Activated T-cell treated with anti-CD3 and anti-CD28 coated beads, Interleukin-2, amount 50 U/mL, for 24 hours (primary cell): ENCODE data around the gene EPB41.
A peak's percentile ranks its signal among the peaks of the same experiment; 100 is the strongest.

Source experiments
- DNase-seq: peaks from one replicate; pipeline ENCODE4 v3.0.0-alpha.2; 2020
- H3K27ac Mint-ChIP-seq: 2 replicates; pipeline ENCODE4 v1.8.0; 2020; ENCODE audit warnings: mild to moderate bottlenecking, mixed read lengths
- H3K27me3 Mint-ChIP-seq: 2 replicates; pipeline ENCODE4 v1.8.0; 2020; ENCODE audit warnings: mixed read lengths
- H3K36me3 Mint-ChIP-seq: 2 replicates; pipeline ENCODE4 v1.8.0; 2020; ENCODE audit warnings: low read depth, mixed read lengths
- H3K4me1 Mint-ChIP-seq: 2 replicates; pipeline ENCODE4 v1.8.0; 2020; ENCODE audit warnings: low read depth, mixed read lengths
- H3K4me3 Mint-ChIP-seq: 2 replicates; pipeline ENCODE4 v1.8.0; 2020; ENCODE audit warnings: mild to moderate bottlenecking, moderate library complexity, mixed read lengths
- H3K9me3 Mint-ChIP-seq: 2 replicates; pipeline ENCODE4 v1.8.0; 2020; ENCODE audit warnings: mixed read lengths

Gene EPB41

DNA sequence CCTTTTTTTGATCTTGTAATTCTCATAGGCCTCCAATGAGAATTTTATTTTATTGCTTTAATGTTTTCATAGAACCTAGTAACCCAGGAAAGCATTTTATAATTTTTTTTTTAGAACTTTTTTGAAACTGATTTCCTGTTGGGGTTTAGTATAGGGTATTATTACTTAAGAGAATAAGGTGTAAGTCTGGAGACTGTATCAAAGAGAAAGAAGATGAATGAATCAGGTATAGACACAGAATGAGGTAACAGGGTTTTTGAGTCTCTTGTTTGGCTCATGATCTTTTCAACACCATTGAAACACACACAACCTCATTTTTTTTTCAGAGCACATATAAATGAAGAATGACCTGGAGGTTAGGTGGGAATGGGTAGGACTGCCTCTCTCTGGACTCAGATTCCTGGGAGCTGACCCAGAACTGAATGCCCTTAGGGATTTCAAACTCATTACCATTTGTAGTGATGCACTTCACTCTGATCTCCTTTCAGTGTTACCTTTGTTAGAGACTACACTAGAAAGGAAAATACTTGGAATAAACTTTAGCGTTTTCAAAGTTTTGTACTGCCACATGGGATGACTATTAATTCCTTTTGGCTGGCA lies 51.0 kb downstream of the EPB41 start:
- Mint-ChIP-seq H3K27ac (peak overlapping the region; percentile 66), H3K9me3 (no peaks in the 10 kb centered on the region), H3K36me3 (peaks cover 16% of the 10 kb centered on the region), H3K4me3 (no peak overlapping the region), H3K4me1 (peaks cover 63% of the 10 kb centered on the region), H3K27me3 (no peaks in the 10 kb centered on the region)
- no peak for DNase-seq

DNA sequence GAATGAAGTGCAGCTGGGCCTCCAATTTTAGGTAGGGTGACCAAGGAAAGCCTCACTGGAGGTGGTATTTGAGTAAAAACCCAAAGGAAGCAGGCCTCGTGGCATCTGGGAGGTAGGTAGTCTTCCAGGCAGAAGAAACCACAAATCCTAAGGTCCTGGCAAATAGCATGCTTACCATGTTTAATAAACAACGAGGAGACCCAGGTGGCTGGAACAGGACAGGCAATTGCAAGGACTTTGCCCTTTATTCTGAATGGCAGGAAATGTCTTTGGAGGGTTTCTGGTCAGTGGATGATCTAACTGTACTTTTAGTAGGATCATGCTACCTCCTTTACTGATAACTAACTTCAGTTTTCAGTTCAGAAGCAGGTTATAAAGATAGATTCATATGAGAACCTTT lies 52.2 kb downstream of the EPB41 start:
- Mint-ChIP-seq H3K4me1 (peaks cover 65% of the 10 kb centered on the region), H3K4me3 (no peak overlapping the region), H3K9me3 (no peaks in the 10 kb centered on the region), H3K27ac (peak overlapping the region; percentile 3), H3K27me3 (no peaks in the 10 kb centered on the region), H3K36me3 (peaks cover 18% of the 10 kb centered on the region)
- DNase-seq = no peak

DNA sequence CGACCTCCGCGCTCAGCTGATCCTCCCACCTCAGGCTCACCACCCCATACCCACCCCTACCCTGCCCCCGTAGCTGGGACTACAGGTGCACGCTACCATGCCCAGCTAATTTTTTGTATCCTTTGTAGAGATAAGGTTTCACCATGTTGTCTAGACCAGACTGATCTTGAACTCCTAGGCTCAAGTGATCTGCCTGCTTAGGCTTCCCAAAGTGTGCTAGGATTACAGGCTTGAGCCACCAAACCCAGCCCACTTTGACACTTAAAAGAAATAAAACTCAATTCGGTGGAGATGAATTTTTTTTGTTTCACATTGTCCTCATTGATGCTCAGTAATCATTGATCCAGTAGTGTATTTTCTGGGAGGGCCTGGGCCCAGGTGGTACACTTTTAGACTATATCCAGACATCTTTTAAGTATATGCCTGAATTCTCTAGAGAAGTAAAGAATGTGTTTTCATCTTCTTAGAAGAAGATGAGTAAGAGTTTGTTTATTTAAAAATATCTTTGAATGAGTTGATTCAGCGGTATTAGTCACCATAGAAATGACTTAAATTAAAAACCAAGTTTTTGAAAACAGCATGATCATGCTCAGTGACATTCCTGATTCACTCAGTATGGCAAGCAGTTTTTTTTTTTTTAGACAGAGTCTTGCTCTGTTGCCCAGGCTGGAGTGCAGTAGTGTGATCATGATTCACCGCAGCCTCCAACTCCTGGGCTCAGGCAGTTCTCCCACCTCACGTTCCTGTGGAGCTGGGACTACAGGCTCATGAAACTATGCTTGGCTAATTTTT lies 57.8 kb downstream of the EPB41 start:
- H3K4me1 Mint-ChIP-seq = peaks cover 66% of the 10 kb centered on the region
- H3K36me3 Mint-ChIP-seq = peaks cover 43% of the 10 kb centered on the region
- H3K9me3 Mint-ChIP-seq = no peaks in the 10 kb centered on the region
- peak overlapping the region; percentile 58 for H3K4me3 Mint-ChIP-seq
- no peaks in the 10 kb centered on the region for H3K27me3 Mint-ChIP-seq
- peak; percentile 37 for DNase-seq
- peak overlapping the region; percentile 90 for H3K27ac Mint-ChIP-seq

DNA sequence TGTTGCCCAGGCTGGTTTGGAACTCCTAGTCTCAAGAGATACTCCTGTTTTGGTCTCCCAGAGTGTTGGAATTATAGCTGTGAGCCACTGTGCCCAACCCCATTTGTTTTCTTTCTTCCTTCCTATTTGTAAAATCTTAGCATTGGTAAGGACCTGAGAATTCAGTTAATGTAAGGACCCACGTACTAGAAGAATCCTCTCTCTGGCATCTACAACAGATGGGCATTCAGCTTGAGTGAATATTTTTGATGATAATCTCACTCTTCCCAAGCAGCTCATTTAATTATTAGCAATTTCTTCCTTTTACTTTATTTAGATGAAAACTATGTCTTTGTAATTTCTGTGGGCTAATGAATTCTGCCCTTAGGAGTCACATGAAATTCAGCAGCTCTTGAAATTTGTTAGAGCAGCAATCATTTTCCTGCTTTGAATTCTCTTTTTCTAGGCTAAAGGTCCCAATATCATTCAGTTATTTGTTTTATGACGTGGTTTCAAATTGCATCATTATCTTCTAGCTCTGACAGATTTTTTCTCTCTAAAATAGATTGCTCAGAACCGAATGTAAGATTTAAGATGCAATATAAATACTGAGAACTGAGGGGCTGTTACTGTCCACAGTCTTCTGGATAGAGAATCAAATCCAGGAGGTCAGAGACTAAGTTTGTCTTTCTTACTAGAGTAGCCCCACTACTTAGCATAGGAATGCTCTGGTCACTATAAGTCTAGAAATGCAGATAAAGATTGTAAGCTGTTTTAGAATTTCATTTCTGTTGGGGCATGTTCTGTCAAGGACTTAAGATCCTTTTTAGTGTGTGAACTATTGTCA lies 59.4 kb downstream of the EPB41 start:
- H3K9me3 Mint-ChIP-seq = no peaks in the 10 kb centered on the region
- H3K27me3 Mint-ChIP-seq = no peaks in the 10 kb centered on the region
- peaks cover 48% of the 10 kb centered on the region for H3K36me3 Mint-ChIP-seq
- no peak overlapping the region for H3K4me3 Mint-ChIP-seq
- no peak for DNase-seq
- H3K27ac Mint-ChIP-seq = peak overlapping the region; percentile 90
- H3K4me1 Mint-ChIP-seq = peaks cover 80% of the 10 kb centered on the region

DNA sequence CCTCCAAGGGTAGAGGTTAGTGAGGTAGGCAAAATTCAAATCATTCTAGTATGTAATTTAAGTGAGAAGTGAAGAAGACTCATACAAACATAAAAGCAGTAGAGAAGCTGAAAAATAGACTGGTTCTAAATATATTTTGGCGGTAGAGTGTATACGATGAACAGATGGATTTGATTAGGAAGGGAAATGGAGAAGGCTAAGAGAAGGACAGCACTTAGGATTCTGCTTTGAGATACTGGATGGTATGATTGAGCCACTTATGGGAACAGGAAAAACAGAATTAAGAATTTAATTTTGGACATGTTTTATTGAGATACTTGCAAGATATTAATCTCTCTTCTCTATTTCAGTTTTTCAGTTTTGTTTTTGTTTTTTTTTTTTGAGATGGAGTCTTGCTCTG lies 60.1 kb downstream of the EPB41 start:
- H3K4me3 Mint-ChIP-seq = no peak overlapping the region
- H3K9me3 Mint-ChIP-seq = no peaks in the 10 kb centered on the region
- H3K27ac Mint-ChIP-seq = peak overlapping the region; percentile 90
- H3K27me3 Mint-ChIP-seq = no peaks in the 10 kb centered on the region
- peaks cover 51% of the 10 kb centered on the region for H3K36me3 Mint-ChIP-seq
- no peak for DNase-seq
- H3K4me1 Mint-ChIP-seq = peaks cover 86% of the 10 kb centered on the region

DNA sequence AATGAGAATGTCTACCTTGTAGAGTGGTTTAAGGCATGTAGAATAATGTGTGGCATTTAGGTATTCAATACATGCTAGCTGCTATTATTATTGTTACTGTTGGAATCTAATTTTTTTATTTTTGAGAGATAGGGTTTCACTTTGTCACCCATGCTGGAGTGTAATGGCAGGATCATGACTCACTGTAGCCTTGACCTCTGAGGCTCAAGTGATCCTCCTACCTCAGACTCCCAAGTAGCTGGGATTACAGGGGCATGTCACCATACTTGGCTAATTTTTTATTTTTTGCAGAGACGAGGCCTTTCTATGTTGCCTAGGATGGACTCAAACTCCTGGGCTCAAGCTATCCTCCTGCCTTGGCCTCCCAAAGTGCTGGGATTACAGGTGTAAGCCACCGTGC lies 61.9 kb downstream of the EPB41 start:
- no peaks in the 10 kb centered on the region for H3K27me3 Mint-ChIP-seq
- H3K4me3 Mint-ChIP-seq = no peak overlapping the region
- peaks cover 53% of the 10 kb centered on the region for H3K36me3 Mint-ChIP-seq
- H3K4me1 Mint-ChIP-seq = peaks cover 89% of the 10 kb centered on the region
- H3K9me3 Mint-ChIP-seq = no peaks in the 10 kb centered on the region
- no peak for DNase-seq
- peak overlapping the region; percentile 4 for H3K27ac Mint-ChIP-seq

DNA sequence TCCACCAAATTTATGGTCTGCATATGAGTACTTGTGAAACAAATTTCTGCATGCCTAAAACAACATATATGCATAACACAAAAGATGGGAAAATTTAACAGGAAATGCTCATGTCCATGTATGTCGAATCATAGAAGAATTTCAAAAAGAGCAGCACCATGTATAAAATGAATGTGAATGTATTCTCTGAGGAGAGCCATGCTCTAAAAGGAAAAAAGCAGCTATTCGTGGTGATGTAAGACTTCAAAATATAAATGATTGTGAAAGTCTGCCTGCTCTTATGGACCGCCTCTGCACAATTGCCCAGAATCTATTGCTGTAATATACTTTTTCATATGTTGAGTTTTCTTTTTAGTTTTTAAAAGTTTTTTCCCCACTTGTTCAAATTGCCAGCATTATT lies 66.8 kb downstream of the EPB41 start:
- peaks cover 80% of the 10 kb centered on the region for H3K4me1 Mint-ChIP-seq
- H3K36me3 Mint-ChIP-seq = peaks cover 48% of the 10 kb centered on the region
- no peaks in the 10 kb centered on the region for H3K9me3 Mint-ChIP-seq
- no peak for DNase-seq
- peak overlapping the region; percentile 16 for H3K27ac Mint-ChIP-seq
- H3K27me3 Mint-ChIP-seq = no peaks in the 10 kb centered on the region
- H3K4me3 Mint-ChIP-seq = no peak overlapping the region

DNA sequence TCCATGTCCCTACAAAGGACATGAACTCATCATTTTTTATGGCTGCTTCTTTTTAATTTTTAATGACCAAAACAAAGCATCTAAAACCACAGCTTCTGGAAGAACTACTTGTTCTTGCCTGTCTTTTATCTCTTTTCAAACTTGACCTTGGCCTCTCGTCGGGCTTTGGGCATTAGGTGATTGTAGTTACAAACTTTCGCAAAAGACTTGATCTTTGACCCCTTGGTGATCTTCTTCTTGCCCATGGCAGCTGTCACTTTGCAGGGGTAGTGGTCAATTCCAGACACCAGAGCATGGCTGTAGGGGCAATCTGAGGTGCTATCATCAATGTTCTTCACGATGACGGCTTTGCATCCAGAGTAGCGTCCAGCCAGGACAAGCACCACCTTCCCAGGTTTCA lies 67.8 kb downstream of the EPB41 start:
- no peak for DNase-seq
- H3K4me3 Mint-ChIP-seq = no peak overlapping the region
- H3K27me3 Mint-ChIP-seq = no peaks in the 10 kb centered on the region
- no peaks in the 10 kb centered on the region for H3K9me3 Mint-ChIP-seq
- H3K27ac Mint-ChIP-seq = no peak overlapping the region
- peaks cover 46% of the 10 kb centered on the region for H3K36me3 Mint-ChIP-seq
- peaks cover 78% of the 10 kb centered on the region for H3K4me1 Mint-ChIP-seq

DNA sequence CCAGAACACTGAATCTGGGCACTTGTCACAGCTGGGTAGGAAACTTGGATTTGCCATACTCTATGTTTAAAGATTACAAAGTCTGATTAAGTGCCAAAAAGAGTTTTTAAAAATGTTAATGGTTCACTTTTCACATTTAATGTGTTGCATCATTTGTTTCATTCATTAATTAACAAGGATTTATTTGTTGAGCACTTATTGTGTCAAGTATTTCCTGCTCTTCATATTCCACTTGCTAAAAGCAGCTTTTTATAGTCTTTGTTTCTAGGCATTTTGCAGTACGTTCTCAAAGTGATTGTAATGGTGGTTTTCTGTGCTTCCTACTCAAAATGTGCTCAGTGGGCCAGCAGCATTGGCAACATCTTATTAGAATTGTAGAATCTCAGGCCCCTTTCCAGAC lies 68.7 kb downstream of the EPB41 start:
- no peaks in the 10 kb centered on the region for H3K27me3 Mint-ChIP-seq
- H3K4me3 Mint-ChIP-seq = no peak overlapping the region
- no peak for DNase-seq
- peaks cover 48% of the 10 kb centered on the region for H3K36me3 Mint-ChIP-seq
- H3K27ac Mint-ChIP-seq = no peak overlapping the region
- H3K9me3 Mint-ChIP-seq = no peaks in the 10 kb centered on the region
- H3K4me1 Mint-ChIP-seq = peaks cover 75% of the 10 kb centered on the region

DNA sequence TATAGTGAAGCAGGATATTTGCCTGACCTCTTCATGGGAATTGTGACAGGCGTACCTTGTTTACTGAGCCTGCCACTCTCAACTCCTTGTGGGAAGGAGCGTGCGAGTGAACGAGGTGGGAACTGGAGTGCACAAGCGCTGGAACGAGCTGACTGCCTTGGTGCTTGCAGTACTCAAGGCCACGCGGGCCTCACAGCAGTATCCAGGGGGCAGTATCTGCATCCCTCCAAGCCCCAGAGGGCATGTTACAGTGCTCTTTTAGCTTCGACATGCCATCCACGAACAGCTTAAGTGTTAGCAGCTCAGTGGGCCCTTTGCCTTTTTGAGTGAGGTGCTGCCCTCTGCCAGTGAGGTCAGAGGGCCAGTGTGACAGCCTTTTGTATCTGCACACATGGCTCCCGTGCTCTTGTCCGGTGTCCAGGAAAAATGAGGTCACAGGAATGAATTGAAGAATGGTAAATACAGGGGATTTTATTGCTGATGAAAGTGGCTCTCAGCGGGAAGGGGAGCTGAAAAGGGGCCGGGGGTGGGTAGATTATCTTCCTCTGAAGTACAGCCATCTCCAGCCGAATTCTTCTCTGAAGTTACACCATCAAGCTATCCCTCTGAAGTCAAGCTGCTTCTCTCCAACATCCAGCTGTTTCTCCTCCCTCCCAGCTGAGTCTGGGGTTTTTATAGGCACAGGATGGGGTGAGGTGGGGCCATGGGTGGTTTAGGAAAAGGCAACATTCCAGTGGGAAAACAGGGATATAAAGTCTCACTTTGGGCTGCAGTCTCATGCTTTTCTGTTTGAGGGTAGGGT lies 69.3 kb downstream of the EPB41 start:
- H3K4me3 Mint-ChIP-seq = no peak overlapping the region
- no peaks in the 10 kb centered on the region for H3K27me3 Mint-ChIP-seq
- no peak for DNase-seq
- no peaks in the 10 kb centered on the region for H3K9me3 Mint-ChIP-seq
- H3K36me3 Mint-ChIP-seq = peaks cover 50% of the 10 kb centered on the region
- H3K4me1 Mint-ChIP-seq = peaks cover 69% of the 10 kb centered on the region
- H3K27ac Mint-ChIP-seq = no peak overlapping the region

DNA sequence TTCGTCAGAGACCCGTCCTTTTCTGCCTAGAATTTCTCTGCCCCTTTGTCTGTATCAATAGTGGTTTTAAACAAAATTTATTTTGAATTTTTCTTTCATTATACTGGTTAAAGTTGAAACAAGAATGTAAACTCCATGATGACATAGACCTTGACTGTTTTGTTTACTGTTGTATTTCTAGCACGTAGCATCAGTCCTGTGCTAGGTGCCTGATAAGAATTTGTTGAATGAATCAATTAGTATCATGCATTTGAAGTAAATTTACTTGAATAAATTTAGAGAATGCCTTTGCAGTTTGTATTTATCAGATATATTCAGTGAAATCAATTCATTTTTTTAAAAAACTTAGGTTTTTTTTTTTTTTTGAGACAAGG lies 69.9 kb downstream of the EPB41 start:
- Mint-ChIP-seq H3K36me3 (peaks cover 55% of the 10 kb centered on the region), H3K4me1 (peaks cover 68% of the 10 kb centered on the region), H3K9me3 (no peaks in the 10 kb centered on the region), H3K4me3 (no peak overlapping the region), H3K27ac (no peak overlapping the region), H3K27me3 (no peaks in the 10 kb centered on the region)
- DNase-seq = no peak

DNA sequence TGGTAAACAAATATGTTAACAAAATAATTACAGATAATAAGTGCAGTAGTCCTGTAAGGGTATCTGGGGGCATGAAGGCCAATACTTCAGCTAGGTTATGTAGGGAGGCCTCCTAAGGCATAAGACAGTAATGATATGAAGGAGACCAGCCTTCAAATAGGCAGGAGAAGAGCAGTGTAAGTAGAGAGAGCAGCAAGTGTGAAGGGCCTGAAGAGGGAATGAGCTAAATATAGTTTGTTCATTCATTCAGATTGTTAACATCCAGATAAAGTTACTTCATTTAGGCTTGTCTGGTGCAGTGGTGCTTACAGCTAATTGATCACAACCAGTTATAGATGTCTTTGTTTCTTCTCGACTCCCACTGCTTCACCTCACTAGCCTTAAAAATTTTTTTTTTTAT lies 71.1 kb downstream of the EPB41 start:
- no peaks in the 10 kb centered on the region for H3K27me3 Mint-ChIP-seq
- H3K9me3 Mint-ChIP-seq = no peaks in the 10 kb centered on the region
- peaks cover 61% of the 10 kb centered on the region for H3K4me1 Mint-ChIP-seq
- H3K27ac Mint-ChIP-seq = peak overlapping the region; percentile 23
- DNase-seq = no peak
- H3K36me3 Mint-ChIP-seq = peaks cover 53% of the 10 kb centered on the region
- no peak overlapping the region for H3K4me3 Mint-ChIP-seq

DNA sequence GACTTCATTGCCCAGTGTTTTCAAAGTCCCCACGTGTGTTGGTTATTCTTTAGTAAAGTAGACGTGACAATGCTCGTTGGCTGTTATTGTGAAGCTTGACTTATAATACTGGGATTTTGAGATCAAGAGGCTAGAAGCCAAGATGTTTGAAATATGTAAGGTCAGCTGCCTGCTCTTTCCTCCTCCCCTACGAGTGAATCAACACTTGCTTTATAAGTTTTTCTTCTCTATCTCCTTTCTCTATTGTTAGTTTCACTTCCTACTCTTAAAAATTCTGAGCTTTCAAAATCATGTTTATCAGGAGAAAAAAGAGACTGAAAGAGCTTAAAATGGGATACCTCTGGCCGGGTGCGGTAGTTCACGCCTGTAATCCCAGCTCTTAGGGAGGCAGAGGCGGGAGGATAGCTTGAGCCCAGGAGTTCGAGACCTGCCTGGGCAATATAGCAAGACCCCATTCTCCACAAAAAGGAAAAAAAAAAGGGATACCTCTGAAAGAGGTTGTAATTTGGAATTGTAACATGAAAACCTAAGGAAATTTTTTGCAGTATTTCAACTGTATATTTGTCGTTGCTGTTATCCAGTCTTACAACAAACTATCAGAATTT lies 72.0 kb downstream of the EPB41 start:
- H3K27me3 Mint-ChIP-seq = no peaks in the 10 kb centered on the region
- no peak overlapping the region for H3K4me3 Mint-ChIP-seq
- H3K36me3 Mint-ChIP-seq = peaks cover 55% of the 10 kb centered on the region
- DNase-seq = no peak
- H3K9me3 Mint-ChIP-seq = no peaks in the 10 kb centered on the region
- H3K27ac Mint-ChIP-seq = peak overlapping the region; percentile 57
- peaks cover 53% of the 10 kb centered on the region for H3K4me1 Mint-ChIP-seq

DNA sequence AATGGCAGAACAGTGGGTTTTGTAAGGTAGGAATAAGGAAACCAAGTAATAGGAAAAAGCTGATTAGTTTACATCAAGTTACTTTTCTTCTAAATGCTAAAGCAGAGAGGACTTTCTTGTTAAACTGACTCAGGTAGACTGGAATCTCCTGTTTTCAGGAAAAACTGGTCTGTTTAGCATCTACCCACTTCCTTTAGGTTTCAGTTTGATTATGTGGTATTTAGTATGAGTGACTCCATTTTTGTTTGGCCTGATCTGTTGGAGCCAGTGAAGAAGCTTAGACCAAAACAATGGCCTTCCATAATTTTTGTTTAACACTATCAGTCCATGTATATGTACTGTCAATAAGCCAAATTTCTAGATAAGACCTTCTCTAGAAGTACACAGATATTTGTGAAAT lies 88.4 kb downstream of the EPB41 start:
- H3K4me3 Mint-ChIP-seq = no peak overlapping the region
- H3K27ac Mint-ChIP-seq = peak overlapping the region; percentile 31
- no peaks in the 10 kb centered on the region for H3K27me3 Mint-ChIP-seq
- peaks cover 73% of the 10 kb centered on the region for H3K36me3 Mint-ChIP-seq
- no peak for DNase-seq
- H3K9me3 Mint-ChIP-seq = no peaks in the 10 kb centered on the region
- peaks cover 43% of the 10 kb centered on the region for H3K4me1 Mint-ChIP-seq
